GM10847 (cell line): ENCODE measurements around the gene VEGFA.

ENCODE experiments used
- POLR2A ChIP-seq: IDR thresholded peaks from 2 replicates; pipeline ENCODE4 v1.6.1; 2011; ENCODE audit not compliant: insufficient read length; ENCODE audit errors: extremely low read depth

VEGFA gene

GRCh38 chr6:43795421-43795820 lies 25.4 kb downstream of the VEGFA start:
- TF ChIP-seq POLR2A: no peak

- TF ChIP-seq POLR2A: no peak
Measured at GRCh38 chr6:43796168-43796567, 26.2 kb downstream of the VEGFA start.

DNA sequence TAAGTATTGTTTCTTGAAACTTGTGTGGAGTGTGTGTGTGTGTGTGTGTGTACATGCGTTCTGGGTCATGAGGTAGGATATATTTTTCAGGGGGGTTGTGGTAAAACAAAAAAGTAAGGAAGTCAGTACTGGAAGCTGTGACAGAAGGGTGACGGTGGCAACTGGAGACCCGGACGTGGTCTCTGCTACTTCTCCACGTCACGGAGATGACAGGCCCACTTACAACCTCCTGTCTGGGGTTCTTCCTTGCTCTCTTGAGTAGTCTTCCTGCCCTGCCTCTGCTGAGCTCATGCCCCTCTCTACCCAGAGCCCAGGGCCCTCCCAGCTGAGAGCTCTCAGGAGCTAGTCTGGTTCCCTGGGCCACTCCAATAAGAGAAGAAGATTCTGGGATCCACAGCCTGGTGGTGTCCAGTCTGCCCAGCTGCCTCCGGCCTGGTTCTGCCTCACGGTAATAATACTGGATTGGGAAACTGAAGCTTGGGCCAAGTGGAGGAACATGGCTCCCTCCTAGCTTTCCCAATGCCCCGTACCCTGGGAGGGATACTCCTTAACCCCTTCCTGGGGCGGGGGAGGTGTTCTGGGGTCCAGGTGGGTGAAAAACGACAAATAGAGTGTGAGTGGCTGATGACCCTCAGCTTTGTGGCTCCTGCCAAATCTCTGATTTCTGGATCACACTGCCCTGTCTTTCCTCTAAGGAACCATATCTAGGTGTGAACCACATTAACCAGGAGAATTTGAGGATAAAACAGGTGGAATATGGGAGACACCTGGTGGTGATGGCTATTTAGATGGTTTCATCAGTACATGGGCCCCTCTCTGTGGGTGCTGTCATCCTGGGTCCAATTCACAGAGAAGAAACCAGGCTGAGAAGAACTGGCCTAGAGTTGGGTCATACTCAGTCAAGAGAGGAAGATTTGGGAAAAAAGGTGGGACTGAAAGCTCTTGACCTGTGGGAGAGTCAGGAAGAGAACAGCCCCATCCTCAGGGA lies 27.2 kb downstream of the VEGFA start:
- no peak for TF ChIP-seq POLR2A

DNA sequence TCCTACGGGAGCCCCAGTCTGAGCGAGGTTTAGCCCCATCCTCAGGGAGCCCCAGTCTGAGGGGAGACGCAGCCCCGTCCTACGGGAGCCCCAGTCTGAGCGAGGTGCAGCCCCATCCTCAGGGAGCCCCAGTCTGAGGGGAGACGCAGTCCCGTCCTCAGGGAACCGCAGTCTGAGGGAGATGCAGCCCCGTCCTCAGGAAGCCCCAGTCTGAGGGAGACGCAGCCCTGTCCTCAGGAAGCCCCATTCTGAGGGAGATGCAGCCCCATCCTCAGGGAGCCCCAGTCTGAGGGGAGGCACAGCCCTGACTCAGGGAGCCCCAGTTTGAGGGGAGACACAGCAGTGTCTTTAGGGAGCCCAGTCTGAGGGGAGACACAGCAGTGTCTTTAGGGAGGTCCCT lies 27.9 kb downstream of the VEGFA start:
- no peak for TF ChIP-seq POLR2A

DNA sequence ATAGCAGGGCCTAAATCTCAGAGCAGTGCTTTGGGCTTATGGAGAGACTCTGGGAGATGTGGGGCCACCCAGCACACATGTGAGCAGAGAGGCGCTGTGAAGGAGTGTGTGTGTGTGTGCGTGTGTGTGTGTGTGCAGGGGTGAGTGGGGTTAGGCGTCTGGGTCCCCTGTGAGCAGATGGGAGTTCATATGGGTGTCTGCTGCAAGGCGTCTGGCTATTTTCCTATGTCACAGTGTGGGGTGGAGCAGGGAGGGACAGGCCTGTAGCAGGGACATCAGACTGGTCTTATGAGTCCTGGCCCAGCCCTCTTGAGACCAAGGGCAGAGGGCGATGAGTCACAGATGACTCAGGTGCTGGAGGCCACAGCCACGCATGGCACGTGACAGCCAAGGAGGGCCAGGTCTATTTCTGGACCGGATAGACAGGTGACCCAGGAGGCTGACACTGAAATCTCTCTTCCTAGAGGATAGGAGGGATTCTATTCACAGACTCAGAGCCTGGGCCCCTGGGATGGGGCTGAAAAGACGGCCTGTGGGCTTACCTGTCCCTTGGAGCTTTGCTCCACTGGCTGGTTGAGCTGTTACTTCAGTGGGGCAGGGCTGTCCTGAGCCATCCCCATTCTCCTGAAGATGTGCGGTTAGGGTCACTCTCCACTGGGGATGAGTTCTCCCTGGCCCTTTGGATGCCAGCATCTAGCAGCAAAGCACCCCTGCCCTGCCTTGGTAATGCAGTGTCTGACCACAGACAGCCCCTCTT lies 28.9 kb downstream of the VEGFA start:
- no peak for TF ChIP-seq POLR2A

DNA sequence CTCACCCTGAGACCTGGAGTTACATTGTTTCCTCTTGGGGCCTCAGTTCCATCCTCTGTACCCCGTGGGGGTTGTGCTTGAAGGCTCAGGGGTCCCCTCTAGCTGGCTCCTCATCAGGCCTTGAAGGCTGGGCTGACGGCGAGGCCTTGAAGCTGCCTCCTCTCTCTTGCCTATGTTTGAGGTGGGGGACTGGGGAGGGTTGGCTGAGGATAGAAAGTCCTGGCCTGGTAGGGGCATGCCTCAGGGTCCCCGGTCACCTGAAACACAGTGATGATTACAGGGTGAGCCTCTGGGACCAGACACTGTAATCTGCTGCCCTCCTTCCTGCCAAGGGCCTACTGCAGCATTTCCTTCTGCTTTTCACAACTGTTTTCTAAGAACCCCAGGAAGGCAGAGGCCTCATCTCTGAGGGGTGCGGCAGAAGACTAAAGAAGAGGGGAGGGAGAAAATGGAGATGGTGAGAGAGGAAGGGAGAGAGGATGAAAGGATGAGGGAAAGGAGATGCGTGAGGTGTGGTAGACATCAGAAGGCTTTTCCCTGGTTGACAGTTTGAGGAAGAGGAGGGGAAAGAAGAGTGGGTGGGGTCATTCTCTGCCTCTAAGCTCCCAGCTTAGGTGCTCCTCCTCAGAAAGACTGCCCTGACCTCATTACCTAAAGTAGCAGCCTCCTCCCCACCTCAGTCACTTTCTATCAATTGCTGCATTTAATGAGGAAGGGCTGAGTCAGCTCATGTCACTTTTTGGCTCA lies 29.7 kb downstream of the VEGFA start:
- TF ChIP-seq POLR2A: no peak

GRCh38 chr6:43800298-43800623 lies 30.2 kb downstream of the VEGFA start:
- TF ChIP-seq POLR2A: no peak

- TF ChIP-seq POLR2A: no peak
Measured at GRCh38 chr6:43800746-43801494, 30.9 kb downstream of the VEGFA start.

GRCh38 chr6:43801495-43802181 lies 31.6 kb downstream of the VEGFA start:
- TF ChIP-seq POLR2A: no peak

DNA sequence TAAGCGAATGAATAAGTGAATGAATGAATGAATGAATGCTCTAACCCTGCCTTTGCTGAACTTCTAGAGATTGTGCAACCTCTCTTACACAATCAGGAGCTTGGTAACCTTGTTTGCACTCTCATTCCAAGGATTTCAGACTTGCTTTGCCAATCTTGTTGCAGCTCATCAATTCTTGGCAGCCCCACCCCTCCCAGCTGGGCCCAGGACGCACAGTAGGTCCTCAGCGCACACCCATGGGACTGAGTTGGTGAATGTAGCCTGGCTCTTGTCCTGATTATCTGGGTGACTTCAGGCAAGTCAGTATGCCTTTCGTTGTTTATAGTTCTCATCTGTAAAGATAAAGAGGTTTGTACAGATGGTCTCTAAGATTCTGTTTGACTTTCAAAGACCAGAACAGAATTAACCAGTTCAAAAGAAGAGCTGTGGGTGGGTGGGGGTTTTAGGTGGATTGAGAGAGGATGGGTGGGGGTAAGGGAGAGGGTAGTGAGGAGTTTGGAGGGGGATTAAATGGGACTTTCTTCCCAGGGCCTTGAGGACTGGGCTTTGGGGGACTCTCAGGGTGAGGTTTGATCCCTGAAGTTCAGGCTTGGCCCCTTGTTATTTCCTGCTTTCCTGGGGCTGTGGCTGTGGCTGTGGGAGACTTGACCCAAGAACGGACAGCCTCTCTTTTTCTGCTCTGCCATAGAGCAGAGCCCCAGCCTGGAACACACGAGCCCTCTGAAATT lies 33.2 kb downstream of the VEGFA start:
- no peak for TF ChIP-seq POLR2A

DNA sequence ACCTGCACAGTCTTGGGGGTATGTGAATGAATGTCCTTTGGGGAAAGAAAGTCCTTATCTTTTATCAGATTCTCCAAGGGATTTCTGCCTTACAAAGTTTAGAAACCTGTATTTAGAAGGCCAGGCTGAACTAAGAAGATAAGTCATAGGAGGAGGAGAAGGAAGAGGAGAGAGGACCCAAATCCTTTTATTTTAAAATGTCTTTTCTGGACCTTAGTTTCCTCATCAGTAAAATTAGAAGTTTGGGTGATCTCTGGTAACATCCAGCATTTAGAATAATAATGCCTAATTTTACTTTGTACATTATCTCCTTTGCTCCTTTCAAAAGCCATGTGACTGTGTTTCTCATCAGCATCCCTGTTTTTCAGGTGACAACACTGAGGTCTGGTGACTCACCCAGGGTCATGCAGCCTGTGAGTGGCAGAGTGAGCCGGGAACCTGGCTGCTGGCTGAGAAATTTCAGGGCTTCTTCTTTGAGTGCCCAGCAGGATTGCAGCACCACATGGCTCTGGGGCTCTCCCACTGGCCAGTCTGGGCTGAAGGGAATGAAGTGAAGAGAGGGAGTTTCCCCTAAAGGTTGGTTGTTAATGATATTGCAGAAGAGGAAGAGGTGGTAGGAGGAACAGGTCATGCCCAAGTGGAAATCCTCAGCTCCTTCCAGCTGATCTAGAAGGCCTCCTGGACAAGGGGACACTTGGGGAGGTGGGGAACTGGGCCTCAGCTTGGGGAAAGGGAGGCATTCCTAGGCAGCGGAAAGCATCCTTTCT lies 34.0 kb downstream of the VEGFA start:
- no peak for TF ChIP-seq POLR2A

DNA sequence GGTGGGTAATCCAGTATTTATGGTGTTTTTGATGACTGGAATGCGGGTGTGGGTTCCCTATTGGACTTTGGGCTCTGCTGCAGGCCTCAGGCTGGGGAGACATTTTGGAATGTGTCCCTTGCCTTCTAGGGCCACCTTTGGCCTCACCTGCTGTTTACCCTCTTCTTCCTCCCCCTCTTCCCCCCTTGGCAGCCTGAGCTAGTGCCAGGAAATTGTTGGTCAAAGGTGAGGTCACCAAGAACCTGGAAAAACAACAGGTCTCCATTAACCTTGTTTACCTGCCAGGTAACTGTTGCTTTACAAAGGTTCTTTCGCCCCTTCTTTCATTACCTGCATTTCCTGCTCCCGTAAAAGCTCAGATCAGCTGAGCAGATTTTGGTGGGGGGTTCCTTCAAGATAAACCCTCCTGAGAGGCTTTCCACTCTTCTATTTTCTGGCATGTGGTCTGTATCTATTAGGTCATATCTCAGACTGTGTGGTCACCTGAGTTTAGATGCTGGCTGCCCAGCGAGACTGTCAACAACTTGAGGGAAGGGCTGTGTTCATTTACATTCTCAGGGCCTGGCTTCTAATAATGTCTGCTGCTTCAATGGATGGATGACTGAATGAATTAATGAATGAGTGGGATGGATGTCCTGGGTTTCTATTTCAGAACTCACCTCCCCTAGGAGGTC lies 34.7 kb downstream of the VEGFA start:
- no peak for TF ChIP-seq POLR2A

- no peak for TF ChIP-seq POLR2A
Measured at GRCh38 chr6:43805699-43806042, 35.7 kb downstream of the VEGFA start.
